Middle frontal gyrus (tissue), 1 donor: ENCODE data around the gene ROBO2.

Source experiments
- DNase-seq: peaks from one replicate; pipeline ENCODE4 v3.0.0-alpha.2; 2015; ENCODE audit warnings: low spot score; ENCODE audit errors: extremely low spot score

ROBO2 gene

GRCh38 chr3:77652624-77653023 is 612.7 kb downstream of the ROBO2 start:
- DNase-seq = no peak

GRCh38 chr3:77655396-77655795 is 615.5 kb downstream of the ROBO2 start:
- DNase-seq = no peak

GRCh38 chr3:77660718-77661117 is 620.8 kb downstream of the ROBO2 start:
- no peak for DNase-seq

- no peak for DNase-seq
Observed at GRCh38 chr3:77667901-77668300, 628.0 kb downstream of the ROBO2 start.

GRCh38 chr3:77668376-77668775 is 628.5 kb downstream of the ROBO2 start:
- DNase-seq = no peak

- DNase-seq = no peak
Observed at GRCh38 chr3:77672016-77672415, 632.1 kb downstream of the ROBO2 start.

- DNase-seq = no peak
Observed at GRCh38 chr3:77682162-77682561, 642.3 kb downstream of the ROBO2 start.

GRCh38 chr3:77684115-77684514 is 644.2 kb downstream of the ROBO2 start:
- no peak for DNase-seq

GRCh38 chr3:77685713-77686112 is 645.8 kb downstream of the ROBO2 start:
- DNase-seq = no peak

GRCh38 chr3:77686560-77686959 is 646.7 kb downstream of the ROBO2 start:
- DNase-seq = no peak

GRCh38 chr3:77687545-77687944 is 647.6 kb downstream of the ROBO2 start:
- DNase-seq = no peak

GRCh38 chr3:77690284-77690845 is 650.5 kb downstream of the ROBO2 start:
- DNase-seq = no peak

- no peak for DNase-seq
Observed at GRCh38 chr3:77693147-77693546, 653.2 kb downstream of the ROBO2 start.

GRCh38 chr3:77699125-77699691 is 659.3 kb downstream of the ROBO2 start:
- no peak for DNase-seq
